ENCODE data around the gene P2RY11.

Gene P2RY11

DNA sequence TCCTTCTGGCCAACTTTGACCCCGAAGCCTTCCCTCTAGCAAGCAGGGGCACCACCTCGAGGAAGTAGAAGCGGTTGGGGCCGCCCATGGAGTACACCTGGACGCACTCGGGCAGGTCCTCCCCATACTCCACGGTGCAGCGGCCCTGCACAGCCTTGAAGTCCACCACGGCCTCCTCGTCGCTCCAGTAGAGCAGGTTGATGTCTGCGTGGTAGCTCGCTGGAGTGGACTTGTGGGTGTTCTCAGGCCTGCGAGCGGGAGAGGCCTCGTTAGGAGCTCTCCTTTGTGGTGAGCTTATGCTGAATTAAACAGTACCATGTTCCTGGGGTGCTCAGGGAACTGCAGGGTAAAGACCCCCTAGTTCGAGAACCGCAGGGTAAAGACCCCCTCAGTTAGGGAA lies 30.5 kb downstream of the P2RY11 start:
- DNase-seq, result no peak

DNA sequence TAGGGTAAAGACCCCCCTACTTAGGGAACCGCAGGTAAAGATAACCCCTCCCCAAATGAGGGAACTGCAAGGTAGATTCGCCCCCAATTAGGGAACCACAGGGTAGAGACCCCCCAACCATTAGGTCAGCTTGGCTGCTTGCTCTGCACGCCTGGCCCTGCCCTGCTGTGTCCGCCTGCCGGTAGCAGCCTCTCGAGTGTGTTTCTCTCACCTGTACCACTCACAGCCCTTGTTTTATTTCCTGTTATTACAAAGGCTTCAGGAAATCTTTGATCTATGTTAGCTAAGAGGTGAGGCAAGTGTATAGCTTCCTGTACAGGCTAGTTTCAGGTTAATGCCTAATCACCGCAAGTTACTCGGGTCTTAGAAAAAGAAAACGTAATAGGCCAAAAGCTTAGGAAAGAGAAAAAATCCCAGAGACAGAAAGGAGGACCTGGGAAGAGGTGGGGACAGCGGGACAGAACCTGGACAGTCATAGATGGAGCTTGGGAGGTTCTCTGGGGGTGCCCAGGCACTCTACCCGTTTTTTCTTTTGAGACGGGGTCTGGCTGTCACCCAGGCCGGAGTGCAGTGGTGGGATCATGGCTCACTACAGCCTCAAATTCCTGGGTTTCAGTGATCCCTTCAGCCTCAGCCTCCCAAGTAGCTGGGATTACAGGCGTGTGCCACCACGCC lies 31.3 kb downstream of the P2RY11 start:
- DNase-seq, result no peak

DNA sequence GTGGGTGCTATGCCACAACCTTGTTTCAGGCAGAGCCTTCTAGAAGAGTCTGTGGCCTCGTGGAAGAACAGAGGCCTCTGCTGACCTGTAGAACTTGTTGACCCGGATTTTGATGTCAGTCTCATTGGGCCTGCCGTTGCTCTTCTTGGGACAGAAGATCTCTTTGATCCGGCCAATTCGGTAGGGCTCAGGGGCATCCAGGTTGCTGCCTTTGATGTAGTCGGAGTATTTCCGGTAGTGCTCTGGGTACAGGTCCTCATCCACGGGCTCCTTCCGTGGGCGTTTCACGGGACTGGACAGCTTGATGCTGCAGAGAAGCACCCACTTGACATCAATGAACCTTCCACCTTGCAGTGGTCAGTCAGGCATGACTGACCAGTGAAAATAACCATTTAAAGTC lies 32.2 kb downstream of the P2RY11 start:
- DNase-seq, result no peak

DNA sequence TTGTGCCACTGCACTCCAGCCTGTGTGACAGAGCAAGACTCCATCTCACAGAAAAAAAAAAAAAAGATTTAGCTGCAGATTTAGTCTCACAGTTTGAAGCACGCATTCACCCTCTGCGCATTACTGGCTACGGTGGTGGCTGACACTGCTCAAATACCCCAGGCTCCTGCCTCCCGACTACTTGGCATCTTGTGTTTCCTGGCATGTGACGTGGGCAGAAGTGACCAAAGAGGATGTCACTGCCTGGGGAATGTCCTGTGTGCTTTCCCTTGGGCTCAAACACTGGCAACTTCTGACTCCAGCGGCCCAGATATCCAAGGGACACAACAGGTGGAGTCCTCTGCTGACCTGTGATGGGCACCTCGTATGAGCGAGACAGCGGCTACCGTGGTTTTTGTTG lies 32.9 kb downstream of the P2RY11 start:
- no peak for DNase-seq

DNA sequence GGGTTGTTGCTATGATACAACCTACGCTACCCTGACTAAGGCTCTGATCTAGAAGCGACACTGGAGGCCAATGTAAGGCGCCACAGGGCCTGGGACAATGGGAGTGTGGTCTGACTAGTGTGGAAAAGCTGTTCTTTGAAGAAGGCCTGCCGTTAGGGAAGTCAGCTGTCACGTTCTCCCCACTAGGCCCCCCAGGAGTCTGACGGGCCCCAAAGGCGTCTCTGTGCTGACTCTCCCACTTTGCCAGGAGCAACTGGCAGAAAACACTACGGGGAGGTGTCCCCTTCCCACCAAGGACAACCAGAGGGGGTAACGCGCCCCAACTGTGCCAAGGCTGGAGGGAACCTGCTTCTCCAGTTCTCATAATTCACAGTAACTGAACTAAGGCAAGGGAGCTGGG lies 33.5 kb downstream of the P2RY11 start:
- DNase-seq, result no peak

DNA sequence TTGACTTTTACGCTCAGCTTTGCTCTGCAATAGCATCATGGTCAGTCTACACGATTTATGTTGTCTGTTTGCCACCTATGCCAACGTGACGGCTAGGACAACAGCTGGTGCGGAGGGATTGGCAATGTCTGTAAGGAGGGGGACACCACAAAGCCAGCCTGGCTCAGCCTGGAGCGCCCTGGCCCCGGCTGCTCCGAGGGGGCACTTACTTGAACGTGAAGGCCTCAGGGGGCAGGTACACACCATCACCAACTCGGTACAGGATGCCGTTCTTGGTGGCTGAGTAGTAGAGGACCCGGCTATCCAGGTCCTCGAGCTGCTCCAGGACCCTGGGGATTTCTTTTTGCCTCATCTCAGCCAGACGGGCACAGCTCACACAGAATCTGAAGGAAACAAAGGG lies 34.6 kb downstream of the P2RY11 start:
- no peak for DNase-seq

DNA sequence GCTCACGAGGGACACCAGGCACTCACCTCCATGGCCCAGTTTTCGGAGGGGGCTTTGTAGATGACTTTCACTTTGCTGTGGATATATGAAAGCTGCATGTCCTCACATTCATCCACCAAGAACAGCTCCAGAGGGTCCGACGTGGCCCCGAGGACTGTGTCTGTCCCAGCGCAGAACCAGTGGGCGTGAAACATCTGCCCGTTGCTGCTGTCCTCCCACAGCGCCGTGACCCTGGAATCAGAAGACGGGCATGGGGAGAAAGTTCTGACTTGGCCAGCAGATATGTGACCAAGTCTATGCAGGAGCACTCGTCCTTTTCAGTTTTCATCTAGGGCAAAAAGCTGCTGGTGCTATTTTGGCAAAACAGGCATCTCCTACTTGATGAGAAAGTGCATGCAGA lies 37.9 kb downstream of the P2RY11 start:
- no peak for DNase-seq

DNA sequence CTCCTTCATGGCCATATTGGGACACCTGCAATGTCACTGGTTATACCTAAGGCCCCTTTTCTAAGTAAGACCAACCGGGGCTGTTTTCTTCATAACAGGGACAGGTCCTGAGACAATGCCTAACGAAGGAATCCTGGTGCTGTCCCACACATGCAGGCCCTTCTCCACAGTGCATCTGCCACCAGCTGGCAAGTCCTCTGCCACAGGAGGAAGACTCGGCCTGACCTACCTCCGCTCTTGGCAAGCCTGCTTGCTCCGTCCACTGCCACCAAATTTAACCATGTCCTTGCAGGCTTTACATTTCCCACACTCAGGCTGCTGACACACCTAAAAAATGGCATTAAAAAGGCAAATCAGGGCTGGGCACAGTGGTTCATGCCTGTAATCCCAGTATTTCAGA lies 40.0 kb downstream of the P2RY11 start:
- no peak for DNase-seq

DNA sequence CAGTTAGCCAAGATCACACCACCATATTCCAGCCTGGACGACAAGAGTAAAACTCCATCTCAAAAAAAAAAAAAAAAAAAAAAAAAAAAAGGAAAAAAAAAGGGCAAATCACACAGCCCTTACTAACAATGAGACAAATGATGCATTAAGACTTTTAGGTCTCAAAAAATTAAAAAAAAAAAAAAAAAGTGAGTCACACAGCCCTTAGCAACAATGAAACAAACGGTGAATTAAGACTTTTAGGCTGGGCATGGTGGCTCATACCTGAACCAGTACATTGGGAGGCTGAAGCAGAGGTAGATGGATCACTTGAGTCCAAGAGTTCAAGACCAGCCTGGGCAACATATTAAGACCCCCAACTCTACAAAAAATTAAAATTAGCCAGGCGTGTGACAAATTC lies 40.6 kb downstream of the P2RY11 start:
- no peak for DNase-seq

DNA sequence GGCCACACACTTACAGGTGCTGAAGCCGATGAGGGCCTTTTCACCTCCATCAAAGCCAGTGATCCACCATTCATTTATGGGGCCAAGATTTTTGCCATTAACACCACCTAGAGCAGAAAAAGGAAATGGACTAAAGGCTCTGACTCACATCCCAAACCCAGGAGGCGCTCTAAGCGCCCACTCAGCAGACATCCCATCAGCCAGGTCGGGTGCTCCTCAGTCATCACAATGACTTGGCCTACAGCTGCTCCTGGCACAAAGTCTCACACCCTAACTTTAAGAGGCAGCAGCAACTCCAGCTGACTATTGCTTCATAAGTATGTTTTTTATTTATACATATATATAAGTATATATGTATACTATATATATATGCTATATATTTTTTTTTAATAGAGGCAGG lies 44.3 kb downstream of the P2RY11 start:
- no peak for DNase-seq

DNA sequence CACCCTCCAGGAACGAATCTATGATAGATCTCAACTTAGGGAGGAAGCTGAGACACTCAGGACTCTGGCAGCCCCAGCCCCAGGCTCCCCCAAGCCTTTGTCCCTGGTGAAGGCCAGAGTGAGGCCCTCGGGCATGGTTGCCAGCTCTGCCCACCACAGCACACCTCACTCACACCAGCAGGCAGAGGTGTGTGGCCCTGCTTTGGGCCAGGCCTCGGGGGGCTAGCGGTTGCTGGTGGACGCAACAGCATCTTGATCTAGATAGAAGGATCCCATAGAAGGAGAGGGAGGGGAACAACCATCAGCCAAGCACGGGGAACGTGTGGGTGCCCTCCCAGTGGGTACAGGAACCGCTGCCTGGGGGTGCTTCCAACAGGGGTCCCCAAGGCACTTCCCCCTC lies 46.6 kb downstream of the P2RY11 start:
- DNase-seq, result no peak

DNA sequence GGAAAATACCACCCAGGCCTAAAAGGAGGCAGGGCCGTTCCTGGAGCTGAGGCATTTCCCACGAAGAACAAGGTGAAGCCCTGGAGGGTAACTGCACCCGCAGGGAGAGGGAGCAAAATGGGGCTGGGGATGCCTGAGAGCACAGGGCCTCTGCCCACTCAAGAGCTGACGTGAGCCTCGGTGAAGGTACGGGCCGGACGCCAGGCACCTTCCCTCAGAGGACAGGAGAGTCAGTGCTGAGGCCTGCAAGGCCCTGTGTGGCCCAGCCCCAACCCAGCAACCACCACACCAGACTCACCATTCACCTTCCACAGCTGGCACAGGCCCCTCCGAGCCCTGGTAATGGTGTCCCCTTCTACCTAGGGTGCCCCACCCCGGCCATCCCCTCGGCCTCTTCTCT lies 47.0 kb downstream of the P2RY11 start:
- DNase-seq, result no peak

DNA sequence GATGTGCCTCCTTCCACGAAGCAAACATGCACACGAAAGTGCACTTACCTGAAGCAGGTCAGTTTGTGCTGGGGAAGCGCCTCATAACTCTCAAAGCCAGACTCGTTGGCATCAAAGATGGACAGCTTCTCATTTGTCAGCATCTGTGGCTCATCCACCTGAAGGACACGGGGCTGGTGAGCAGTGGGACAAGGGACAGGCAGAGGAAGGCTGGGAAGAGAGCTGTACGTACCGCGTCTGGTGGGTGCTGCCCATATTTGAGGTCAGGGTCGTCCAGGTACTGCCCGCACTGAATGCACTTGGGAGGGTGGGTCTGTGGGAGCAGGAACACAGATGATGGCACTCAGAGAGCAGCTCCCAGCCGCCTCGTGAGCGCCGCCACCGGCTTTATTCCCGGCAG lies 48.1 kb downstream of the P2RY11 start:
- no peak for DNase-seq

DNA sequence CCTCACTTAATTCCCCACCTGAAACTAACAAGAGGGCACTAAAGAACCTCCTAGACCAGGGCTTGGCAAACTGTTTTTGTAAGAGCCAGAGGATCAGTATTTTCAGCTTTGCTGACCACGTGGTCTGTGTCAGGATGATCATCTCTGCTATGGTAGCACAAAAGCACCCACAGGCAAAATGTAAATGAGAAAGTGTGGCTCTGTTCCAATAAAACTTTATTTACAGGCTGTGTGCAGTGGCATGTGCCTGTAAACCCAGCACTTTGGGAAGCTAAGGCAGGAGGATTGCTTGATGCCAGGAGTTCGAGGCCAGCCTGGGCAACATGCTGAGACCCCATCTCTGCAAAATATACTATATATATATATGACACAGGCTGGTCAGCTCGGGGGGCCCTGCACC lies 52.0 kb downstream of the P2RY11 start:
- DNase-seq, result no peak

All from effector CD8-positive, alpha-beta T cell (primary cell).